PC-3 (cell line): Measurements from ENCODE around the gene SLC9B2. TPM values are rescaled to one million over a fixed set of nuclear protein-coding genes. Genes with fewer than 3 reads are reported as not detected.
A peak's percentile ranks its signal among the peaks of the same experiment; 100 is the strongest.

Experiments
- ATAC-seq: fragments of 200-7000 bp; cut with Tn5 transposase; 2 replicates; pipeline ENCODE4 v1.9.1; 2020; ENCODE audit warnings: mild to moderate bottlenecking, moderate library complexity
- BruUV-seq: library from RNA; stranded (reverse); fragments of 400-500 nt; replicated peaks from 2 replicates; lab custom pipeline; 2021; lab: Mats Ljungman, UMichigan
- CTCF ChIA-PET: fragments of 300-600 bp; sonication (Branson Sonifier 250); formaldehyde crosslinking; loops from one replicate; lab custom pipeline; 2022; ENCODE audit warnings: antibody characterized with exemption; lab: Charles Lee
- POLR2A ChIA-PET: fragments of 300-600 bp; sonication (Branson Sonifier 250); formaldehyde crosslinking; loops from one replicate; lab custom pipeline; 2022; ENCODE audit warnings: antibody characterized with exemption; ENCODE audit not compliant: unreplicated experiment; lab: Charles Lee
- DNase-seq: peaks from one replicate; pipeline ENCODE4 v3.0.0-alpha.2; 2015
- H2AFZ ChIP-seq: fragments of 300-600 bp; sonication (generic); 2 replicates; pipeline ENCODE4 v1.6.0; 2016; ENCODE audit warnings: antibody characterized with exemption, low read length
- H3F3A ChIP-seq: fragments of 300-600 bp; sonication (generic); one replicate; pipeline ENCODE4 v1.6.0; 2017; ENCODE audit warnings: antibody characterized with exemption, low read length, control low read depth, mild to moderate bottlenecking; ENCODE audit not compliant: unreplicated experiment
- H3K27ac ChIP-seq: fragments of 300-600 bp; sonication (generic); 2 replicates; pipeline ENCODE4 v1.5.1; 2016; ENCODE audit warnings: mild to moderate bottlenecking, low read length
- H3K27me3 ChIP-seq: fragments of 300-600 bp; sonication (generic); 2 replicates; pipeline ENCODE4 v1.6.1; 2016; ENCODE audit warnings: low read length, mixed read lengths
- H3K36me3 ChIP-seq: fragments of 300-600 bp; sonication (generic); 2 replicates; pipeline ENCODE4 v1.6.1; 2016; ENCODE audit warnings: low read depth, mixed run types, low read length, mixed read lengths
- H3K4me1 ChIP-seq: fragments of 300-600 bp; sonication (generic); 2 replicates; pipeline ENCODE4 v1.5.1; 2016; ENCODE audit warnings: low read length; ENCODE audit not compliant: insufficient read depth
- H3K4me2 ChIP-seq: fragments of 300-600 bp; sonication (generic); 2 replicates; pipeline ENCODE4 v1.6.0; 2016; ENCODE audit warnings: low read length
- H3K4me3 ChIP-seq: fragments of 300-600 bp; sonication (generic); 2 replicates; pipeline ENCODE4 v1.5.1; 2016; ENCODE audit warnings: mild to moderate bottlenecking, low read length, mixed read lengths
- H3K79me2 ChIP-seq: fragments of 300-600 bp; sonication (generic); 2 replicates; pipeline ENCODE4 v1.6.1; 2017; ENCODE audit warnings: low read length, mixed read lengths
- H3K9ac ChIP-seq: fragments of 300-600 bp; sonication (generic); 2 replicates; pipeline ENCODE4 v1.6.0; 2016; ENCODE audit warnings: mild to moderate bottlenecking, low read length
- H3K9me2 ChIP-seq: fragments of 300-600 bp; sonication (generic); replicated peaks from 2 replicates; pipeline ENCODE4 v1.6.1; 2016; ENCODE audit warnings: mixed run types, low read length, mixed read lengths
- H3K9me3 ChIP-seq: fragments of 300-600 bp; sonication (generic); 2 replicates; pipeline ENCODE4 v1.6.1; 2016; ENCODE audit warnings: low read length, mixed read lengths
- H4K20me1 ChIP-seq: fragments of 300-600 bp; sonication (generic); 2 replicates; pipeline ENCODE4 v1.6.1; 2016; ENCODE audit warnings: low read length, mixed read lengths
- EZH2 ChIP-seq: fragments of 300-600 bp; sonication (generic); IDR thresholded peaks from one replicate; pipeline ENCODE4 v1.6.1; 2017; ENCODE audit warnings: antibody characterized with exemption, mild to moderate bottlenecking, low read length; ENCODE audit not compliant: unreplicated experiment
- EZH2phosphoT487 ChIP-seq: fragments of 300-600 bp; sonication (generic); IDR thresholded peaks from 2 replicates; pipeline ENCODE4 v1.6.1; 2018; ENCODE audit warnings: mild to moderate bottlenecking, antibody characterized with exemption, low read length, borderline replicate concordance
- intact Hi-C: fragments of 100-400 bp; cut with micrococcal nuclease; formaldehyde crosslinking; loops from 2 replicates; pipeline ENCODE4 v1.9.0; 2023
- total RNA-seq: library from RNA; depleted of rRNA; stranded (reverse); fragments of >200 nt; gene quantifications from 2 replicates; pipeline ENCODE4 v1.2.3, GENCODE V29; 2014
- TF ChIP-seq, protein P1 (sequence below): fragments of 300-600 bp; sonication (generic); conservative IDR thresholded peaks from 2 replicates; pipeline ENCODE4 v1.5.1; 2017; ENCODE audit warnings: antibody characterized with exemption, low read depth, mild to moderate bottlenecking, low read length

Gene SLC9B2
- total RNA-seq, 1 experiment from 2014 or later: 13.6 TPM

DNA sequence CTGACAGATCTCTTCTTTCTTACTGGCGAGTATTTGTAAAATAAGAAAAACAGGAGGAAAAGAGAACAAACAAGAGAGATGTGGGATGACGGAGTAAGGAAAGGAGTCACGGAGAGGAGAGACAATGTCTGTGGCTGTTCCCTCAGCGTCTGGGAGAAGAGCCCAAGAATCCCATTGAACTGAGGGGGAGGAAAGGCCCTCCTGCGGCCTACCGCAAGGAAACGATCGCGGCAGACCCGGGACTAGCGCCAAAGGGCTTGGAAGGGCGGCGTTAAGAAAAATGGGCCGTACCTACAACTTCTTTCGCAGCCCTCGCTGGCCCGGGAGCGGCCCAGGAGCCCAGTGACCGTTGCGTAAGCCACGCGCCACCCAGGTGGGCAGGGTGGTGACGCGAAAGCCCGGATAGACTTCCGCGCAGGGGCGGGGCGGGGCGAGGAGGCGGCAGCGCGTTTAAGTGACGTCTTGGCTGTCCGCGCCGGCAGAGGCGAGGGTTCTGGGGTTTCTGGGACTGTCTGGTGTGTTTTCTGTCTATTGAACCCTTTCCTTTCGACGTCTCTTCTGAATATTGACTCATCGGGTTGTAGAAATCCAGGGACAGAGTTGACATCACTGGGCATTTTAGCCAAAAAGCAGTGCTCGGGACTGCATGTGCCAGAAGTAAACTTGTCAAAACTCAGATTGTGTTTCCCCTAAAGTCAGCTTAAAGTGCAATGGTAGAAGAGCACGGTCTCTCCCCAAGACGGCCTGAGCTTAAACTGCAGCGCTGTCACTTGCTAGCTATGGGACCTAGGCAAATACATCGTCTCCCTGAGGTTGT is 57.0 kb downstream of the SLC9B2 start, which contains the start of gene SLC9B1:
Gene SLC9B1 (minus strand): TSS at position 398 of the 817 bp plus-strand sequence. CDS start 27,994 bp downstream, outside the sequence.
- Histone ChIP-seq H3K27me3 (no peaks in the 10 kb centered on the region), H3K4me3 (peak within 1 kb of the TSS; percentile 62), H3K27ac (peak within 1 kb of the TSS; percentile 90), H3K9me2 (no peaks in the 10 kb centered on the region), H2AFZ (peak within 1 kb of the TSS; percentile 91), H3F3A (no peaks in the 10 kb centered on the region), H3K4me2 (peak within 1 kb of the TSS; percentile 89), H3K4me1 (peaks cover 23% of the 10 kb centered on the region), H3K9ac (peak within 1 kb of the TSS; percentile 80), H4K20me1 (no peaks in the 10 kb centered on the region), H3K36me3 (no peaks in the 10 kb centered on the region), H3K79me2 (no peaks in the 10 kb centered on the region), H3K9me3 (no peaks in the 10 kb centered on the region)
- CTCF ChIA-PET: no interaction called here
- ATAC-seq (peak; percentile 99), DNase-seq (peak; percentile 95)
- intact Hi-C loops: loop anchor here (2.0 kb wide), 1 partner anchor 57 kb away; the partner anchor contains the start of gene SLC9B2
- TF ChIP-seq EZH2 (no peak), EZH2phosphoT487 (no peak)
- TF ChIP-seq, protein P1, sequence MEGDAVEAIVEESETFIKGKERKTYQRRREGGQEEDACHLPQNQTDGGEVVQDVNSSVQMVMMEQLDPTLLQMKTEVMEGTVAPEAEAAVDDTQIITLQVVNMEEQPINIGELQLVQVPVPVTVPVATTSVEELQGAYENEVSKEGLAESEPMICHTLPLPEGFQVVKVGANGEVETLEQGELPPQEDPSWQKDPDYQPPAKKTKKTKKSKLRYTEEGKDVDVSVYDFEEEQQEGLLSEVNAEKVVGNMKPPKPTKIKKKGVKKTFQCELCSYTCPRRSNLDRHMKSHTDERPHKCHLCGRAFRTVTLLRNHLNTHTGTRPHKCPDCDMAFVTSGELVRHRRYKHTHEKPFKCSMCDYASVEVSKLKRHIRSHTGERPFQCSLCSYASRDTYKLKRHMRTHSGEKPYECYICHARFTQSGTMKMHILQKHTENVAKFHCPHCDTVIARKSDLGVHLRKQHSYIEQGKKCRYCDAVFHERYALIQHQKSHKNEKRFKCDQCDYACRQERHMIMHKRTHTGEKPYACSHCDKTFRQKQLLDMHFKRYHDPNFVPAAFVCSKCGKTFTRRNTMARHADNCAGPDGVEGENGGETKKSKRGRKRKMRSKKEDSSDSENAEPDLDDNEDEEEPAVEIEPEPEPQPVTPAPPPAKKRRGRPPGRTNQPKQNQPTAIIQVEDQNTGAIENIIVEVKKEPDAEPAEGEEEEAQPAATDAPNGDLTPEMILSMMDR: no peak
- BruUV-seq: TSS peak; percentile 98
- POLR2A ChIA-PET: interaction anchor here (0.9 kb wide), 1 partner anchor 192 kb away, joined by 8 read pairs; no protein-coding TSS in a partner anchor

DNA sequence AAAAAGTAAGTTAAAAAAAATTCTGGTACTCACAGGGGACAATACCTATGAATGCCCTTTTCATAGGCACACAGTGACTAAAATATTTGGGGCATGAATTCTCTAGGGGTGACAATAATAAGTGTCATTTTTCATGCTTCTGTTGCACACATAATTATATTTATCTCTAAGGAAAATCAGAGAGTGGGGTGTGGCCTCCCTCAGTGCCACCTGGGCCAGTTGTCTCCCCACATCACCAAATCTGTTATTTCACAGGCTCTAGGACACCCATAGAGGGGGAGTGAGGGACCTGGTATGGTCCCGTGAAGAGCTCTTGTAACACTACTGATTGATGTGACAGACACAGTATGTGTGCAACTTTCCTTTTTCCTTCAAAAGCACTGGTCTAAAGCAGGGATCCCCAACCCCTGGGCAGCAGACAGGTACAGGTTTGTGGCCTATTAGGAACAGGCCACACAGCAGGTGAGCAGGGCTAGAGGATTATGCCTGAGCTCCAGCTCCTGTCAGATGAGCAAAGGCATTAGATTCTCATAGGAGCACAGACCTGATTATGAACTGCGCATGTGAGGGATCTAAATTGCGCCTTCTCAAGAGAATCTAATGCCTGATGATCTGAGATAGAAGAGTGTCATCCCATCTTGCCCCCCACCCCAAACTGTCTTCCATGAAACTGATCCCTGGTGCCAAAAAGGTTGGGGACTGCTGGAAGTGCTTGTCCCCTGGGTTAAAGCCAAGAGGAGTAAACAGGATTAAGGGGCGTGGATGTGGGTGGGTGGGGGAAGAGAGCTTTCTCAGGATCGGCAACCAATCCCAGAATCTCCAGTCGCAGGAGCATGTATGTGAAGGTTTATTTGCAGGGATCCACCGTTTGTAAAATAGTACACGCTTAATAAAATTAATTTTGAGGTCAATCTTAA is 57.9 kb downstream of the SLC9B2 start:
- no peaks in the 10 kb centered on the region for H3K79me2 ChIP-seq
- BruUV-seq: TSS peak; percentile 89
- H3K27me3 ChIP-seq: no peaks in the 10 kb centered on the region
- TF ChIP-seq EZH2 (no peak), EZH2phosphoT487 (no peak)
- TF ChIP-seq, protein P1: no peak
- H3K4me2 ChIP-seq: peak overlapping the region; percentile 89
- no peaks in the 10 kb centered on the region for H3K36me3 ChIP-seq
- H3K9ac ChIP-seq: peak overlapping the region; percentile 80
- peak overlapping the region; percentile 90 for H3K27ac ChIP-seq
- ChIA-PET POLR2A (no interaction called here), CTCF (no interaction called here)
- no peaks in the 10 kb centered on the region for H3F3A ChIP-seq
- no peaks in the 10 kb centered on the region for H3K9me3 ChIP-seq
- no peaks in the 10 kb centered on the region for H3K9me2 ChIP-seq
- ATAC-seq (peak; percentile 7; the same call in 1 of the 2 replicates), DNase-seq (no peak)
- H4K20me1 ChIP-seq: no peaks in the 10 kb centered on the region
- peaks cover 23% of the 10 kb centered on the region for H3K4me1 ChIP-seq
- H2AFZ ChIP-seq: peak overlapping the region; percentile 91
- intact Hi-C loops: loop anchor here (2.0 kb wide), 1 partner anchor 58 kb away; the partner anchor contains the start of gene SLC9B2
- peak overlapping the region; percentile 62 for H3K4me3 ChIP-seq
